GM19452 (cell line): ENCODE measurements around the gene MDGA2.
"Not testable (repeated sequence)": the region's sequence is repeated elsewhere in the genome, so short reads cannot be mapped to it uniquely, and the experiment has no call there.

Experiments used
- ATAC-seq: cut with Tn5 transposase; IDR thresholded peaks from one replicate; pipeline ENCODE4 v1.9.1; 2021; ENCODE audit not compliant: unreplicated experiment

Gene MDGA2

GRCh38 chr14:46985529-46986380 is 689.6 kb downstream of the MDGA2 start:
- no peak for ATAC-seq

- ATAC-seq, result no peak
Observed at GRCh38 chr14:46973295-46973694, 702.1 kb downstream of the MDGA2 start.

GRCh38 chr14:46964378-46964777 is 711.0 kb downstream of the MDGA2 start:
- ATAC-seq, result no peak

- ATAC-seq, result no peak
Observed at GRCh38 chr14:46951103-46951502, 724.3 kb downstream of the MDGA2 start.

DNA sequence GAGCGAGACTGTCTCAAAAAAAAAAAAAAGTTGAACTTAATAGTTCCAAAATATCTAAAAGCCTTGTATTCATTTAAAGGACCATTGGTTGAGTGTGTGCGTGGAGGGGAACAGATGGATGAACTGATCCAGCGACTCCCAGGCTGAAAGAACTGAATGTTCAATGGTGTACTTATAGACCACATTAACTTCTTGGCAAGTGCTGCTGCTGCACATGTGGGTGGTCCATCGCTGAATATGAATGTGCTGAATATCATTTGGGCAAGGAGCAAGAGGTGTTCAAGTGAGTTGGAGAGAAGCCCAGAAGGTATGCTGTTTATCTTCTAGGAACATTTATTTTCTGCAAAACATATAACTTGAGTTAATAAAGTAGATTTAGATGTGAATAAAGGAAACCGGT is 734.8 kb downstream of the MDGA2 start:
- ATAC-seq, result no peak

DNA sequence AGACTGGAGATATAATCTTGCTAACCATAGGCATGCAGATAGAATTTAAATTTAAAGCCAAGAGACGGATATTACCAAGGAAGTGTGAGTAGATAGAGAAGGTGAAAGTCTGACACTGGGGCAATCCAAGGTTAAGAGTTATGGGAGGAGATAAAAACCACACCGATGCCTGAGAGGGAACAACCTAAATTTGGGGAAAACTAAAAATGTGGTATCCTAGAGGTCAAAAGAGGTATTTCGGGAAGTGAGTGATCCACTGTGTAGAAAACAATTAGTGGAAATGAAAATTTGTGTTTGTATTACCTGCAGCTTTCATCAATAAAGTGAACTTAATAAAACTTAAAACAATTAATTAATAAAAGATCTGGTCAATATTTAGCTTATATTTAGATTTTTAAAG is 754.9 kb downstream of the MDGA2 start:
- no peak for ATAC-seq

- not testable (repeated sequence) for ATAC-seq
Observed at GRCh38 chr14:46915539-46915938, 759.9 kb downstream of the MDGA2 start.

GRCh38 chr14:46902837-46903236 is 772.6 kb downstream of the MDGA2 start:
- ATAC-seq, result no peak

GRCh38 chr14:46894476-46894875 is 780.9 kb downstream of the MDGA2 start:
- ATAC-seq, result no peak

DNA sequence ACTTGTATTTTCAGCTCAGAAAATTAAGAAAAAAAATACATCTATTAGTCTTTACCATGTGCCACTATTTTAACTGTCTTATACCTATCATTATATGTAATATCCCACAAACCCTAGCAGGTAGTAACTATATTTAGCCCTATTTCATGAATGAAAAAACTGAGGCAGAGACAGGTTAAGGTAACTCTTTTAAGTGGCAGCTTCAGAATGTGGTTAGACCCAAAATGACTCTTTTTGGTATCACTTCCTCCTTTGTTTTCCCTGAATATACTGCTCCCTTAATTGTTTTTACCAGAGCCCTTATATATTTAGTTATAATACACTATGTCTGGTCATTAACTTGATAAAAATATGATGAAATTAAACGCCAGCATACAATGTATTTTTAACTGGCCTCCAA is 788.3 kb downstream of the MDGA2 start:
- ATAC-seq, result no peak

DNA sequence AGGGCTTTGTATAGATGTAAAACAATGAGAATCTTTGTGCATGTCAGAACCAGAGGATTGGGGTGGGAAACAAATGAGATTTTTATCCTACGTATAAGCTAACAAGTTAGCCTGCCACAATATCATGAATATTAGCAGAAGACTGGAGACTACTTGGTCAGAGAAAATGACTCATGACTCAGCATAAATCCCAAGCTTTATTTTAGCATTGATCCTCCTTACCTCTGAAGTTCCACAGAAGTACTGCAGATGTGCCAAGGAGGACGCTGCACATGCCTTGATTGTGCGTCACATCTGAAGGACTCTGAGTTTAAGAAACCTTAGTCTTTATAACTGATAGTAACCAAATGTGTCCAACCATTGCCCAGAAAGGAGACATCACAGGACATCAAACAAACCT is 789.8 kb downstream of the MDGA2 start:
- ATAC-seq, result no peak

DNA sequence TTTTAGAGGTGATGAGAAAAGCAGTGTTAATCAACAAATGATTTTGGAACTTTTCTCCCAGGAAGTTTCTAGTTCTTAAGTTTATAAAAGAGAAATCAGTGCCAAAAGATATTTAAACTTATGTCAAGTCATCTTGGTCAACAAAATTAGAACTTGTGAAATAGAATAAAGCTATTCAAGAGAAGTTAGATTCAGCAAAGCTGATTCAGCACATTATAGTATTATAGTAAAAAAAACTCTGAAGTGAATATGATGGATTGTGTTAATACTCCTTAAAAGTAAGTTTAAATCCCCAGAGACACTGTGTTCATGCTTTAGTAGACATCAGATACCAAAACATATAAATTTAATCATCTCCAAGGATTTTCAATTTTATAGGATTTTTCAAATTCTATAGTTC is 813.7 kb downstream of the MDGA2 start:
- ATAC-seq, result no peak

DNA sequence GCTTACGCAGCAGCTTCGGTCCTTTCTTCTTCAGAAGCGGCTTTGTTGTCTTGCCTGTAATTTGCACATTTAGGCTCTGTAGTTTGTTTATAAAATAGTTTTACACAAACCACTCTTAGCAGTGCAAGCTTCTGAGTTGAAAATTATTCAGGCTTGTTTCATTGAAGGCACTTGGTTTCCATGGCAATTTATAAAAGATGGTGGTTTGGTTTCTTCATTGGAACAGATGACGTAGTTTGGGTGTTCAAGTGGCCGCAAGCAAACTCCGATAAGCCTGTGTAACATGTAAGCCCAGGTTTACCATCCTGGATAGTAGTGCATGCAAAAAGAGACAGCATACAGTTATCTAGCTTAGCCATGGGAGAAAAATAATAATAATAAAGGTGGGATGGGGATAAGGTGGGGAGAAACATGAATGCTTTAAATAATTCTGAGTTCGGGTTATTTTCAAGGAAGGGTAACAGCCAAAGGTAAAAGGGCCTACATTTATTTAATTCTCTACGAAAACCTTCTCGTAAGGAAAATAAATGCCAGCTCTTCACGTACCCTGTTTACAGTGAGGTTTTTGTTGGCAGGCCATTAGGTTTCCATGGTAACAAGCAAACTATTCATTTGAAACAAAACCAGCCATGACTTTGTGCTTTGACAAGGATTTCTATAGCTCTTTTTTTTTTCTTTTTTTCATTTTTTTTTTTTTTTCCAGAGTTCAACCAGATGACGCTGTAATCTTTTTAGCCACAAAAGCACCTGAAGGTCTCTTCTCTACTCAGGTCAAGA is 834.3 kb downstream of the MDGA2 start:
- ATAC-seq, result no peak

- no peak for ATAC-seq
Observed at GRCh38 chr14:46820291-46820690, 855.1 kb downstream of the MDGA2 start.

DNA sequence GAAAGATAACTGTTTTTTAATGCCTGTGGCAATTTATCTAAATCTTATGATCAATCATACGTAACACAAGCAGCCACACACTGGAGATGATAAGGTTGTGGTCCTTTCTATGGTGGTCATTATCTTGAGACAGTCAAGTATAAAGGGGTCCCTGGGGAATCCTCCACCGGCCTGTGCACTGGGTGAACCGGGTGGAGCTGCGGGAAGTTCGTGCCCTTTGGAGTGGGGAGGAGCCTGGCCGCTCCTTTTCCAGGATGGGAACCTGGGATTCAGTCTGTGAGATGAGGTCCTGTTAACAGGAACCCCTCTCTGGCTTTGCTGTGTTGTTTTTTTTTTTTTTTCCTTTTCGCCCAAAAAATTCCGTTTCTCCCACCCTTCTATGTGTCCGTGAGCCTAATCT is 856.3 kb downstream of the MDGA2 start:
- ATAC-seq, result no peak

DNA sequence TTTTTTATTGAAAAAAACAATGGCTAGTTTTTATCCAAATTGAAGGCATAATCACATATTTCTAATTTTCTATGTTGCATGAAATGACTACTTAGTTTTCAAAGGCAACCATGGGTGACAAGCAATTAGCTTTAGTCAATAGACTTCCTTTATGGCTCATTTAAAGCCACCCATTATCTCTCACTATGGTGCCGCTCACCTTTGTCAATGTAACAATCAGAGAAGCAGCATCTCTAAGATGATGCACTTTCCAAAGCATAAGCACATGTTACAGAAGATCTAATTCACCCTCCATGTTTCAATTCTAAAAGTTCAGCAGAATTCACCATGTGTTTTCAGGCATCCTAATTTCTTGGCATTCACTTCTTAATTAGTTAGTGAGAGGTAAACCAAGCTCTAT is 857.3 kb downstream of the MDGA2 start:
- no peak for ATAC-seq

DNA sequence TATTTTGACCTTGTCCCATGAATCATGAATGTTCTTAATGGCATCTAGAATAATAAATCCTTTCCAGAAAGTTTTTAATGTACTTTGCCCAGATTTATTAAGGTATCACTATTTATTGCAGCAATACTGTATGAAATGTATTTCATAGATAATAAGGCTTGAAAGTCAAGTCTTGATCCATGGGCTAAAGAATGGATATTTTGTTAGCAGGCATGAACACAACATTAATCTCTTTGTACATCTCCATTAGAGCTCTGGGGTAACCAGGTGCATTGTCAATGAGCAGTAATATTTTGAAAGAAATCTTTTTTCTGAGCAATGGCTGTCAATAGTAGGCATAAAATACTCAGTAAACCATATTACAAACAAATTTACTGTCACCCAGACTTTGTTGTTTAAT is 882.3 kb downstream of the MDGA2 start:
- no peak for ATAC-seq
